GM06990 (cell line): ENCODE measurements around the gene SUSD3.
A peak's percentile ranks its signal among the peaks of the same experiment; 100 is the strongest.

ENCODE experiments used
- DNase-seq: peaks from one replicate; pipeline ENCODE4 v3.0.0-alpha.2; 2011; ENCODE audit not compliant: insufficient read length; ENCODE audit errors: extremely low read depth
- H3K27me3 ChIP-seq: replicated peaks from 2 replicates; pipeline ENCODE4 v1.6.0; 2011; ENCODE audit warnings: low read length; ENCODE audit not compliant: control insufficient read depth, insufficient read depth
- H3K36me3 ChIP-seq: 2 replicates; pipeline ENCODE4 v1.5.1; 2011; ENCODE audit warnings: low read length; ENCODE audit not compliant: control insufficient read depth, insufficient read depth
- H3K4me3 ChIP-seq: replicated peaks from 2 replicates; pipeline ENCODE4 v1.5.1; 2011; ENCODE audit warnings: low read depth, mild to moderate bottlenecking, control low read depth, low read length
- TF ChIP-seq, protein P1 (sequence below): IDR thresholded peaks from 2 replicates; pipeline ENCODE4 v1.5.1; 2011; ENCODE audit warnings: low read length, control low read depth, mild to moderate bottlenecking, inconsistent platforms; ENCODE audit not compliant: insufficient read depth, poor library complexity, severe bottlenecking

SUSD3 gene

DNA sequence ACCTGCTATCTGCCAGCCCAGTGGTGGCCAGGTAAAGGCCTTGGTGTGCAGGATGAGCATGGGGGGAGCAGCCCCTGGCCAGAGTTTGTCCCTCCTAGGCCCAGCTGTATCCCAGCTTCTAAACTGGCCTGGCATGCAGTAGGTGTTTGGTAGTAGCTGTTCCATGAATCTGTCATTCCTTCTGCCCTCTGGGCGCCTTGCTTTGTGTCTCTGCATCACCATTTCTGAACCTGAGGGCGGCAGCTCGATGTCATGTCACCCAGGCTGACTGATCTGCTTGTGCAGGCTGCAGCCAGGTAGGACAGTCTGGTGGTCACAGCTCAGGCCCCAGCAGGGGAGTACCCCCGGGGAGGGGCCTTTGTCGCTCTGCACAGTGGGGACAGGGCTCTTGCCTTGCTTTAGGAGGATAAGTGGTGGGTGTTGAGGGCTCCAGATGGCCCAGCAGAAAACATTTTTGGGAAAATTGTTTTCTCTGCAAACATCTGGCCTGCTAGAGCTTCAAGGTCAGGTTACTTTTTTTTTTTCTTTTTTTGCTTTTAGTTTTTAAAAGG lies 4.6 kb upstream of the SUSD3 start:
- H3K36me3 ChIP-seq = no peaks in the 10 kb centered on the region
- TF ChIP-seq, protein P1, sequence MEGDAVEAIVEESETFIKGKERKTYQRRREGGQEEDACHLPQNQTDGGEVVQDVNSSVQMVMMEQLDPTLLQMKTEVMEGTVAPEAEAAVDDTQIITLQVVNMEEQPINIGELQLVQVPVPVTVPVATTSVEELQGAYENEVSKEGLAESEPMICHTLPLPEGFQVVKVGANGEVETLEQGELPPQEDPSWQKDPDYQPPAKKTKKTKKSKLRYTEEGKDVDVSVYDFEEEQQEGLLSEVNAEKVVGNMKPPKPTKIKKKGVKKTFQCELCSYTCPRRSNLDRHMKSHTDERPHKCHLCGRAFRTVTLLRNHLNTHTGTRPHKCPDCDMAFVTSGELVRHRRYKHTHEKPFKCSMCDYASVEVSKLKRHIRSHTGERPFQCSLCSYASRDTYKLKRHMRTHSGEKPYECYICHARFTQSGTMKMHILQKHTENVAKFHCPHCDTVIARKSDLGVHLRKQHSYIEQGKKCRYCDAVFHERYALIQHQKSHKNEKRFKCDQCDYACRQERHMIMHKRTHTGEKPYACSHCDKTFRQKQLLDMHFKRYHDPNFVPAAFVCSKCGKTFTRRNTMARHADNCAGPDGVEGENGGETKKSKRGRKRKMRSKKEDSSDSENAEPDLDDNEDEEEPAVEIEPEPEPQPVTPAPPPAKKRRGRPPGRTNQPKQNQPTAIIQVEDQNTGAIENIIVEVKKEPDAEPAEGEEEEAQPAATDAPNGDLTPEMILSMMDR = no peak
- H3K27me3 ChIP-seq = no peaks in the 10 kb centered on the region; the same call in 1 of the 2 replicates
- no peak overlapping the region for H3K4me3 ChIP-seq
- DNase-seq = no peak

- Histone ChIP-seq H3K4me3 (no peak overlapping the region), H3K36me3 (no peaks in the 10 kb centered on the region), H3K27me3 (no peaks in the 10 kb centered on the region)
- no peak for DNase-seq
- TF ChIP-seq, protein P1 = no peak
Measured at GRCh38 chr9:93054758-93055704, 3.5 kb upstream of the SUSD3 start.

DNA sequence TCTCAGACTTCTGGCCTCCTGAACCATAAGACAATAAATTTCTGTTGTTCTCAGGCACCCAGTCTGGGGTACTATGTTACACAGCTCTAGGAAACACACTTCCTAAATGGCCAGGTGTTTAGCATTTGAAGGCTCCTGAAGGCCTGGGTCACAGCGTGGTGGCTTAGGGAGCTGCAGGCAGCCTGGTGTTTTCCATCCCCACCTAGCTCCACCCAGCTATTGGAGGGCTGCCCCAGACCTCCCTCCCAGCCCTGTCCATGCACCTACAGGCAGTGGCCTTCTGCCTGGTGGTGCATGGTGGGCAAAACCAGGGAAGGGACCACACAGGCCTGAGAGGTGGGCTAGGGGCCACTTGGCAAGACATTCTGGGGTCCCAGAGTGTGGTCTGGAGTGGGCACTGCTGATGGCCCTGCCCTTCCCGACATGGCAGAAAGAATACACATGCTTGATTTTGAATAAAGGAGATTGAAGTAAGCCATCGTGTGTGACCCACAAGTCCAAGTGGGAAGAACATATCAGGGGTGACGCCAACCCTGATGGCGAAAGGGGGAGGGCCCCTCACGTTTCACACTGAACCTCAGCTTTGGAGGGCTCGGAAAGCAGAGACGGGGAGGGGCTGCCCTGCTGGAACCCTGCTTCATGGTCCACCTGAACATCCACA lies 1.3 kb upstream of the SUSD3 start:
- Histone ChIP-seq H3K36me3 (no peaks in the 10 kb centered on the region), H3K4me3 (no peak overlapping the region), H3K27me3 (no peaks in the 10 kb centered on the region)
- DNase-seq = no peak
- TF ChIP-seq, protein P1 = no peak

DNA sequence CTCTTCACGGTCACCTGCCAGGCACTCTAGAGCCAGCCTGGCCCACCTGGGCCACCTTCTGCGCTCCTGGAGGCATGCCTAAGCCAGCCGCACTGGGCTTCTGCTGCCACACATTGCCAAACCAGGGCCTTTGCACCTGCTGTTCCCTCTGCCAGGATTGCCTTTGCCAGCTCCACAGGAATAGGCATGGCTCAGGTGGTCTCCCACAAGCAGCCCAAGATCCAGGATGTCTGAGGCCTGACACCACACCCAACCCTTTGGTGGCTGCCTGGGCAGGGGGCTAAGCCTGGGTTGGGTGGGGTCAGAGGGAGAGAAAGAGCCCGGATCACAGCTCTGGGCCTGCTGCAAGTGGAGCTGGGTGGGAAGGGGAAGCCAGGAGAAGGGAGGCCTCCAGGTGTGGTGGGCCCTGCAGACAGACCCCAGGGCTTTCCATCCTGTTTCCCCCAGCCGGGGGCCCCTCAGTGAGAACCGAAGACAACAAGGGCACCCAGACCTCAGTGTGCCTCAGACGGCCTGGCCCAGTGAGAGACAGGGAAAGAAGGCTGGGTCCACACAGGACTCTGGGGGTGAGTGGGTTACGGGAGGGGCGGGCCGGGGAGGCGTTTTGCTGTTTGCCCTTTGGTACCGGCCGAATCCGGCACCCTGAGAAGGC lies 672 bp upstream of the SUSD3 start:
- DNase-seq = no peak
- Histone ChIP-seq H3K4me3 (no peak overlapping the region), H3K36me3 (no peaks in the 10 kb centered on the region), H3K27me3 (no peaks in the 10 kb centered on the region)
- TF ChIP-seq, protein P1 = no peak

DNA sequence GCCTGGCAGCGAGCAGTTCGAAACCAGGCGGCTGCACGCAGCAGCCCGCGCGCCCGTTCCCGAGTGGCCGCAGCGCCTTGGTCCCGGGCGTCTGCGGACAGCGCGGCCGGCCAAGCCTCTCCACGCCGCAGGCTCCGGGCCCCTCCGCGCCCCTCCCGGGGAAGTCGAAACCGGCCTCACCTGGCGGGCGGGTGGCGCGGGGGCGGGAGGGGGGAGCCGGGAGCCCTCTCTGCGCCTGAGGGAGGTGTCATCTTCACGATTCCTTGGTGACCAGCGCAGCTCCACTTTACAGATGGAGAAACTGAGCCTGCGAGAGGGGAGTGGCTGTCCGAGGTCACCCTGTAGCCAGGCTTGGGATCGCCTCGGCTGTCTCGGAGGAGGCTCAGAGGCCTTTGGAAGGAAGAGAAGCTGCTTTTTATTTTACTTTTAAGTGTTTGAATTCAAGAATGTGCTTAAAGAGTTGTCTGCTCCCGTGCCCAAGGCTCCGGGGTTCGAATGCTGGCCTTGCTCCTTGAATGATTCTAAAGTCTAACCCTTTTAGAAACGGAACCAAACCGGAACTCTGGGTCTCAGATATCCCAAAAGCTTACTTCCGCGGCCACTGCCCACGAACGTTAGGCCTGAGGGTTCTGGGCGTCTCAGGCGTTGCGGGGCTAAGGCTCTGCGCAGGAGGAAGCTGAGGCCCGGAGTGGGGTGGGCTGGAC lies 662 bp downstream of the SUSD3 start:
- Histone ChIP-seq H3K36me3 (no peaks in the 10 kb centered on the region), H3K4me3 (peak overlapping the region; percentile 70), H3K27me3 (no peaks in the 10 kb centered on the region)
- TF ChIP-seq, protein P1 = no peak
- DNase-seq = peak; percentile 49
